Stimulated activated CD8-positive, alpha-beta memory T cell treated with anti-CD3 and anti-CD28 coated beads, Interleukin-4, amount 100 ng/mL, for 4 hours (primary cell): Measurements from ENCODE around the gene CFAP251.
"Not testable (repeated sequence)": the region's sequence is repeated elsewhere in the genome, so short reads cannot be mapped to it uniquely, and the experiment has no call there.

ENCODE experiments used
- DNase-seq, 2 donors: peaks; one replicate each; pipeline ENCODE4 v3.0.0-alpha.2; 2020; ENCODE audit warnings: low read depth in 2 of 2, low spot score in 1 of 2

The CFAP251 gene

GRCh38 chr12:121899590-121899989 is 18.8 kb upstream of the CFAP251 start:
- DNase-seq: no peak

GRCh38 chr12:121903202-121903601 is 15.2 kb upstream of the CFAP251 start:
- no peak for DNase-seq

- no peak for DNase-seq
These were observed 12.6 kb upstream of the CFAP251 start for GRCh38 chr12:121905746-121906145.

GRCh38 chr12:121908702-121909101 is 9.7 kb upstream of the CFAP251 start:
- DNase-seq: no peak

GRCh38 chr12:121911824-121912585 is 6.4 kb upstream of the CFAP251 start:
- no peak for DNase-seq

GRCh38 chr12:121915841-121916321 is 2.5 kb upstream of the CFAP251 start:
- no peak for DNase-seq

- no peak for DNase-seq
These were observed 1.7 kb upstream of the CFAP251 start for GRCh38 chr12:121916719-121917118.

GRCh38 chr12:121918679-121919038 is 267 bp downstream of the CFAP251 start:
- no peak for DNase-seq

GRCh38 chr12:121921066-121921465 is 2.7 kb downstream of the CFAP251 start:
- DNase-seq: no peak

GRCh38 chr12:121925358-121925695 is 6.9 kb downstream of the CFAP251 start:
- DNase-seq: no peak

GRCh38 chr12:121926874-121927706 is 8.7 kb downstream of the CFAP251 start:
- DNase-seq: no peak

GRCh38 chr12:121927813-121928212 is 9.4 kb downstream of the CFAP251 start:
- no peak for DNase-seq

- not testable (repeated sequence) for DNase-seq
These were observed 11.2 kb downstream of the CFAP251 start for GRCh38 chr12:121929545-121929944.

- DNase-seq: no peak
These were observed 12.5 kb downstream of the CFAP251 start for GRCh38 chr12:121930862-121931261.

GRCh38 chr12:121932176-121932536 is 13.8 kb downstream of the CFAP251 start:
- DNase-seq: no peak

- no peak for DNase-seq
These were observed 14.6 kb downstream of the CFAP251 start for GRCh38 chr12:121932914-121933521.

GRCh38 chr12:121933522-121934308 is 15.3 kb downstream of the CFAP251 start:
- no peak for DNase-seq

GRCh38 chr12:121934309-121934664 is 15.9 kb downstream of the CFAP251 start:
- DNase-seq: no peak

- DNase-seq: no peak
These were observed 19.3 kb downstream of the CFAP251 start for GRCh38 chr12:121937654-121938053.

- DNase-seq: no peak
These were observed 20.8 kb downstream of the CFAP251 start for GRCh38 chr12:121939186-121939585.

- DNase-seq: no peak
These were observed 21.8 kb downstream of the CFAP251 start for GRCh38 chr12:121939992-121940766.
